HG03045 (cell line): ENCODE data around the gene ELOVL6.
A peak's percentile ranks its signal among the peaks of the same experiment; 100 is the strongest.

Experiments used
- ATAC-seq: cut with Tn5 transposase; IDR thresholded peaks from one replicate; pipeline ENCODE4 v1.9.1; 2021; ENCODE audit warnings: mild to moderate bottlenecking, moderate library complexity; ENCODE audit not compliant: unreplicated experiment

The ELOVL6 gene

DNA sequence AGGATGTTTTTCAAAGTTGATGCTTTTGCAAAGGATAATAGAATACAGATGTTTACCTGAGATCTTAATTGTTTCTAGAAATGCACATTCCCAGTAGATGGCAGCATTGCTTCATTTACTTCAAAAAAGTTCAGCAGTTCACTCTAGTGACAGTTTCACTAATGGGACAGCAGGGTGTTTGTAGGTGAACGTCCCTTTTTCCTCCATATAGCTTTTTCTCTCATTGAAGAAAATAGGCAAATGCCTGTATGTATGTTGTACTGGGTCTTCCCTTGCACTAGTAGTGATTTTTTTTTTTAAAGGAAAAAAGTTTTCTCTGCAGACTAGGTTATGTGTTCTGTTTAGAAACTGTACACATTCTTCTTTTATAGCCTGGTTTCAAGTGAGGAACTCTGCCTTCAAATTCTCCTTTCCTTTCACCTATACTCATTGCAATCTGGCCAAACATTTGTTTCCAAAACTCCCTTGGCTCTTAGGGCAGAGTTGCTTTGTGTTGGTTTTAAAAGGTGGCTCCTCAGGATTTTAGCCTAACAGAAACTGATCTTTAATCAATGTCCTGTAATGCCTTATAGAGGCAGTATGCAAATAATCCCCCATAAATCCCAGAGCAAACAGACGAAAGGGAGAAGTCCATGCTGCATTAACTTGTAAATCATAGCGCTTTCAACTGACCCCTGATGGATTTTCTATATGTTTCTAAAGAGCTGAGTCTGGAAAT, 199.4 kb downstream of the ELOVL6 start:
- peak; percentile 42 for ATAC-seq

DNA sequence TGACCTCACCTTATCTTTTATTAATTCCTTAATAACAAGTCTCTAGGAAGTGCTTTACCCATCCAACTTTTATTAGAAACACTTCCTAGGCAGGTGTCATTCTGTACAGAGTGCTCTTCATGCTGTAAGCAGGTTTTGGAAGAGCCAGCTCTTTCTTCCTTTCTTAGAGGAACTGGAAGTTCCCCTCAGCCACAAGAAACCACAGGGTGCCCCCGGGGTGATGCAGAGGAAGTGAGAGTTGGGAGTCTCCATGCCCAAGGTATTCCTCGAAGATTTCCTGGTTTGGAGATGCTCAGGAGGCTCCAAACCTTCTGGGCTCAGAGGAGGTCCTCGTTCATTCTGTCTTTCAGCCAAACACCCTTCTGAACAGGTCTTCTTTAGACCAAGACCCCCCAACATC, 201.9 kb downstream of the ELOVL6 start:
- no peak for ATAC-seq
